Astrocyte (in vitro differentiated cells and primary cell): ENCODE data around the gene FZD10.

ENCODE experiments used
- EZH2 ChIP-seq: IDR thresholded peaks from 2 replicates; pipeline ENCODE4 v1.6.1; 2012; ENCODE audit warnings: mild to moderate bottlenecking, low read length, inconsistent platforms; ENCODE audit not compliant: insufficient read depth
- TF ChIP-seq, protein P1 (sequence below): IDR thresholded peaks from 2 replicates; pipeline ENCODE4 v1.5.1; 2011; ENCODE audit warnings: low read depth, mild to moderate bottlenecking, inconsistent platforms, low read length, moderate library complexity; ENCODE audit not compliant: insufficient read depth

DNA sequence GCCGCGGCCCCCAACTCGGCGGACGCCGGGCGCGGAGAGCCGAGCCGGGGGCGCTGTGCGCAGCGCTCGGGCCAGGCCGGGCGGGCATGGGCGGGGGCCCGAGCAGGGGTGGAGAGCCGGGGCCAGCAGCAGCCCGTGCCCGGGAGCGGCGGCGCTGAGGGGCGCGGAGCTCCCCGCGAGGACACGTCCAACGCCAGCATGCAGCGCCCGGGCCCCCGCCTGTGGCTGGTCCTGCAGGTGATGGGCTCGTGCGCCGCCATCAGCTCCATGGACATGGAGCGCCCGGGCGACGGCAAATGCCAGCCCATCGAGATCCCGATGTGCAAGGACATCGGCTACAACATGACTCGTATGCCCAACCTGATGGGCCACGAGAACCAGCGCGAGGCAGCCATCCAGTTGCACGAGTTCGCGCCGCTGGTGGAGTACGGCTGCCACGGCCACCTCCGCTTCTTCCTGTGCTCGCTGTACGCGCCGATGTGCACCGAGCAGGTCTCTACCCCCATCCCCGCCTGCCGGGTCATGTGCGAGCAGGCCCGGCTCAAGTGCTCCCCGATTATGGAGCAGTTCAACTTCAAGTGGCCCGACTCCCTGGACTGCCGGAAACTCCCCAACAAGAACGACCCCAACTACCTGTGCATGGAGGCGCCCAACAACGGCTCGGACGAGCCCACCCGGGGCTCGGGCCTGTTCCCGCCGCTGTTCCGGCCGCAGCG is 639 bp downstream of the FZD10 start:
- TF ChIP-seq, protein P1, sequence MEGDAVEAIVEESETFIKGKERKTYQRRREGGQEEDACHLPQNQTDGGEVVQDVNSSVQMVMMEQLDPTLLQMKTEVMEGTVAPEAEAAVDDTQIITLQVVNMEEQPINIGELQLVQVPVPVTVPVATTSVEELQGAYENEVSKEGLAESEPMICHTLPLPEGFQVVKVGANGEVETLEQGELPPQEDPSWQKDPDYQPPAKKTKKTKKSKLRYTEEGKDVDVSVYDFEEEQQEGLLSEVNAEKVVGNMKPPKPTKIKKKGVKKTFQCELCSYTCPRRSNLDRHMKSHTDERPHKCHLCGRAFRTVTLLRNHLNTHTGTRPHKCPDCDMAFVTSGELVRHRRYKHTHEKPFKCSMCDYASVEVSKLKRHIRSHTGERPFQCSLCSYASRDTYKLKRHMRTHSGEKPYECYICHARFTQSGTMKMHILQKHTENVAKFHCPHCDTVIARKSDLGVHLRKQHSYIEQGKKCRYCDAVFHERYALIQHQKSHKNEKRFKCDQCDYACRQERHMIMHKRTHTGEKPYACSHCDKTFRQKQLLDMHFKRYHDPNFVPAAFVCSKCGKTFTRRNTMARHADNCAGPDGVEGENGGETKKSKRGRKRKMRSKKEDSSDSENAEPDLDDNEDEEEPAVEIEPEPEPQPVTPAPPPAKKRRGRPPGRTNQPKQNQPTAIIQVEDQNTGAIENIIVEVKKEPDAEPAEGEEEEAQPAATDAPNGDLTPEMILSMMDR: no peak
- peak; percentile 73 for TF ChIP-seq EZH2
